Measurements from ENCODE around the gene KIAA1549. TPM values are rescaled to one million over a fixed set of nuclear protein-coding genes. Genes with fewer than 3 reads are reported as not detected.

Gene KIAA1549
- polyA plus RNA-seq, 1 experiment = 2.5 TPM

DNA sequence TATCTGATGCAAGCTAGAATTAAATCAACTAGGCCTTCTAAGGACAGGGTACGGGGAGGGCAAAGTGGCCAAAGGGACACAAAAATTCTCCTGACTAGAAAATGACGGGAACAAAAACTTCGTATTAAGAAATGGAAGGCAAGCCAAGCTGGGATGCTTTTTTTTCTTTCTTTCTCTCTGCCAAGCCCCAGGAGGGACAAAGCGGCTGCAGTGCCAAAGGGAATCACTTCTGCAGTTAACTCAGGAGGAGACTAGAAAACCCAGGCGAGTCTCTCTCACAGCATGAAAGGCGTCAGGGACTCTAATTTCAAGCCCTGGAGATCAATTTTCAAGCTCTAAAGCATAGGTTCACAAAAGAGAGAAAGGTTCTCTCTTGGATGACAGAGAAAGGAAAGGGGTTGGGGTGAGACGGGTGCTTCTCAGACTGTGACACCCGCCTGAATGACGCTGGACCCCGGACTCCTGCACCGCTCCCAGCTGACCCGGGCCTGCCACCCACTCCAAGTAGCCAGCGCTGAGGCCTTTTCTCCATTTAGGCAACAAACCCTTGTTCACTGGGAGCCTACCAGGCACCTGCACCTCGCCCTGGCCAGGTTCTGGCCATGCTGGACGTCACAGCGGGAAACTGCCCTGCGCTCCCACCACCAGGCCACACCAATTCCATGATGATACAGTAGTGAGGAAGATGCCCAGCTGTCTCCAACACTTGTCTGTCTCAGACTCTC, 56.5 kb downstream of the KIAA1549 start:
- ChIA-PET POLR2A (no interaction called here), CTCF (interaction anchor here (1.1 kb wide), 1 partner anchor 10 kb away, joined by 3 read pairs; no protein-coding TSS in a partner anchor)
- TF ChIP-seq, protein P1, sequence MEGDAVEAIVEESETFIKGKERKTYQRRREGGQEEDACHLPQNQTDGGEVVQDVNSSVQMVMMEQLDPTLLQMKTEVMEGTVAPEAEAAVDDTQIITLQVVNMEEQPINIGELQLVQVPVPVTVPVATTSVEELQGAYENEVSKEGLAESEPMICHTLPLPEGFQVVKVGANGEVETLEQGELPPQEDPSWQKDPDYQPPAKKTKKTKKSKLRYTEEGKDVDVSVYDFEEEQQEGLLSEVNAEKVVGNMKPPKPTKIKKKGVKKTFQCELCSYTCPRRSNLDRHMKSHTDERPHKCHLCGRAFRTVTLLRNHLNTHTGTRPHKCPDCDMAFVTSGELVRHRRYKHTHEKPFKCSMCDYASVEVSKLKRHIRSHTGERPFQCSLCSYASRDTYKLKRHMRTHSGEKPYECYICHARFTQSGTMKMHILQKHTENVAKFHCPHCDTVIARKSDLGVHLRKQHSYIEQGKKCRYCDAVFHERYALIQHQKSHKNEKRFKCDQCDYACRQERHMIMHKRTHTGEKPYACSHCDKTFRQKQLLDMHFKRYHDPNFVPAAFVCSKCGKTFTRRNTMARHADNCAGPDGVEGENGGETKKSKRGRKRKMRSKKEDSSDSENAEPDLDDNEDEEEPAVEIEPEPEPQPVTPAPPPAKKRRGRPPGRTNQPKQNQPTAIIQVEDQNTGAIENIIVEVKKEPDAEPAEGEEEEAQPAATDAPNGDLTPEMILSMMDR (IDR thresholded peaks at IDR 0.05; ENCODE audit: insufficient read depth, low read depth, low read length) = no peak
- DNase-seq (ENCODE audit: low read depth) = no peak
- no peak overlapping the region for H3K4me3 ChIP-seq (ENCODE audit: low read depth, low read length)
- no peaks in the 10 kb centered on the region for H3K27me3 ChIP-seq (ENCODE audit: control insufficient read depth, insufficient read depth, low read length)
- H3K36me3 ChIP-seq (ENCODE audit: control insufficient read depth, insufficient read depth, low read length) = no peaks in the 10 kb centered on the region

DNA sequence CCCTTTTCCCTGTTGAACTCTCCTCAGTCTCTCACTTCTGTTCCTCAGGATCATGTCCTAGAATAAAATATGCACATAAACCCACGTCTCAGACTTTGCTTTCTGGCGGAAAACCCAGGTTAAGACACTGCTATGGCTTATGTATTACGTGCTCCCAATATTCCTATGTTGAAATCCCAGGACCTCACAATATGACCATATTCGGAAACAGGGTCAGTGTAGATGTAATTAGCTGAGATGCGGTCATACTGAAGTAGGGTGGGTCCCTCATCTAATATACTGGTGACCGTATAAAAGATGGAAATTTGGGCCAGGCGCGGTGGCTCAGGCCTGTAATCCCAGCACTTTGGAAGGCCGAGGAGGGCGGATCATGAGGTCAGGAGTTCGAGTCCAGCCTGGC, 59.9 kb downstream of the KIAA1549 start:
- Histone ChIP-seq H3K36me3 (ENCODE audit: control insufficient read depth, insufficient read depth, low read length) (0 out of 2 replicates have a peak, but pooled peaks cover 1% of the 10 kb centered on the region), H3K4me3 (ENCODE audit: low read depth, low read length) (no peak overlapping the region), H3K27me3 (ENCODE audit: control insufficient read depth, insufficient read depth, low read length) (no peaks in the 10 kb centered on the region)
- ChIA-PET POLR2A (no interaction called here), CTCF (no interaction called here)
- TF ChIP-seq, protein P1 (IDR thresholded peaks at IDR 0.05; ENCODE audit: insufficient read depth, low read depth, low read length) = no peak
- no peak for DNase-seq (ENCODE audit: low read depth)

DNA sequence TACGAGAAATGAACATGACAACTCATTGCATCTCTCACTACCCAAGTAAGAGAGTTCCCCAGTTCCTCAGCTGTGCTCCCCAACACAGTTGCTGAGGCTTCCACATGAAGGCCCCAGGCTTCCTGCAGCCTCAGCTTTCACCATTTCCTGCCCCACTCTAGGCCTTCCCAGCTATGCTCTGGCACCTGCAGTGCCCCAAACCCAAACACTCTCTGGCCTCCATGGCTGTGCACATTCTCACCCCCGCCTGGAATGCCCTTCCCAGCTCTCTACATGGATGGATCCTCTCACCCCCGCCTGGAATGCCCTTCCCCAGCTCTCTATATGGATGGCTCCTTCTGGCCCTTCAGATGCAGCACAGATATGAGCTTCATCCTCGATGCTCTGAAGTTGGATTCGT, 61.3 kb downstream of the KIAA1549 start:
- H3K27me3 ChIP-seq (ENCODE audit: control insufficient read depth, insufficient read depth, low read length) = no peaks in the 10 kb centered on the region
- no peak for DNase-seq (ENCODE audit: low read depth)
- ChIA-PET CTCF (interaction anchor here (1.1 to 1.7 kb wide), 3 partner anchors 12 to 34 kb away, joined by 4 to 6 read pairs (median 4); no protein-coding TSS in a partner anchor), POLR2A (no interaction called here)
- 0 out of 2 replicates have a peak, but pooled peaks cover 2% of the 10 kb centered on the region for H3K36me3 ChIP-seq (ENCODE audit: control insufficient read depth, insufficient read depth, low read length)
- no peak overlapping the region for H3K4me3 ChIP-seq (ENCODE audit: low read depth, low read length)
- TF ChIP-seq, protein P1 (IDR thresholded peaks at IDR 0.05; ENCODE audit: insufficient read depth, low read depth, low read length) = no peak

DNA sequence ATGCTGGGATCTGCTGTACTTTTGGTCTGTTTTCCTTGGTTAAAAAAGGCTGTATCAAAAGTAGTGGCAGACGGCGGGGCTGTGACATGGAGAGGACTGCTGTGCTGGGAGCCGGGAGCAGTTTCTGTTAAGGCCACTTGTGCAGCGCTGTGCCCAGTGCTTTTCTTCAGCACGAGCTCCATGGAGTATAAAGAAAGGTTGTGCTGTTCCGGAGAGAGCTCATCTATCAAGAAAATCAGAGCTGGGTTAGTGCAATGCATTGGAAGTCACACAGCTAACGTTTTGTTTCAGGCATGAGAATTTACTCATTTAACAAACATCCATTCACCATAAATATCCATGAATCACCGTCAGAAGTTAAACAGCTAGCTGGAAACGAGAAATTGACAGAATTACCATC, 62.0 kb downstream of the KIAA1549 start:
- ChIA-PET CTCF (interaction anchor here (1.1 to 1.7 kb wide), 3 partner anchors 11 to 33 kb away, joined by 4 to 6 read pairs (median 4); no protein-coding TSS in a partner anchor), POLR2A (no interaction called here)
- Histone ChIP-seq H3K4me3 (ENCODE audit: low read depth, low read length) (no peak overlapping the region), H3K27me3 (ENCODE audit: control insufficient read depth, insufficient read depth, low read length) (no peaks in the 10 kb centered on the region), H3K36me3 (ENCODE audit: control insufficient read depth, insufficient read depth, low read length) (0 out of 2 replicates have a peak, but pooled peaks cover 2% of the 10 kb centered on the region)
- TF ChIP-seq, protein P1 (IDR thresholded peaks at IDR 0.05; ENCODE audit: insufficient read depth, low read depth, low read length) = no peak
- DNase-seq (ENCODE audit: low read depth) = no peak

DNA sequence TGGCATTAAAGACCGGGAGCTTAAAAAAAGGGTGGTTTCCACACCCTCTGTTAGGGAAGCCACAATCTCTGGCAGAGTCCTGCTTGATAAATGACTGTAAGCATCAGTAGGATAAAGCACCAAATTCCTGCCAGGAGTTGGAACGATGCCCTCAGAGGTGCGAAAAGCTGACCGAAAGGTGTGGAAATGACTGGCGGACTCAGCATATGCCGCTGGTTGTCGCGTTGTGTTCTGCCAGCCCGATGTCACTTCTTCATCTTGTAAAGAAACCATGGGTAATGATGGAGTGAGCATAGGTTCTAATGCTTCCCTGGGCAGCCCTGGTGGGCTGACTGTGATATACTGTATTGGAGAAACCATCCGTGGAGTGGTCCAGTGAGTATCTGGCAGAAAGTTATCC, 62.4 kb downstream of the KIAA1549 start:
- no peak overlapping the region for H3K4me3 ChIP-seq (ENCODE audit: low read depth, low read length)
- CTCF ChIA-PET = interaction anchor here (1.6 to 1.7 kb wide), 2 partner anchors 16 to 33 kb away, joined by 4 to 6 read pairs; no protein-coding TSS in a partner anchor
- TF ChIP-seq, protein P1 (IDR thresholded peaks at IDR 0.05; ENCODE audit: insufficient read depth, low read depth, low read length) = no peak
- no peaks in the 10 kb centered on the region for H3K27me3 ChIP-seq (ENCODE audit: control insufficient read depth, insufficient read depth, low read length)
- POLR2A ChIA-PET = no interaction called here
- 0 out of 2 replicates have a peak, but pooled peaks cover 2% of the 10 kb centered on the region for H3K36me3 ChIP-seq (ENCODE audit: control insufficient read depth, insufficient read depth, low read length)
- no peak for DNase-seq (ENCODE audit: low read depth)
